GM18508 (cell line): ENCODE results near the gene FKBP10.
"Not testable (repeated sequence)": the region's sequence is repeated elsewhere in the genome, so short reads cannot be mapped to it uniquely, and the experiment has no call there.

Source experiments
- ATAC-seq: cut with Tn5 transposase; IDR thresholded peaks from one replicate; pipeline ENCODE4 v1.9.1; 2021; ENCODE audit warnings: moderate number of reproducible peaks; ENCODE audit not compliant: insufficient read depth, unreplicated experiment

Gene FKBP10

DNA sequence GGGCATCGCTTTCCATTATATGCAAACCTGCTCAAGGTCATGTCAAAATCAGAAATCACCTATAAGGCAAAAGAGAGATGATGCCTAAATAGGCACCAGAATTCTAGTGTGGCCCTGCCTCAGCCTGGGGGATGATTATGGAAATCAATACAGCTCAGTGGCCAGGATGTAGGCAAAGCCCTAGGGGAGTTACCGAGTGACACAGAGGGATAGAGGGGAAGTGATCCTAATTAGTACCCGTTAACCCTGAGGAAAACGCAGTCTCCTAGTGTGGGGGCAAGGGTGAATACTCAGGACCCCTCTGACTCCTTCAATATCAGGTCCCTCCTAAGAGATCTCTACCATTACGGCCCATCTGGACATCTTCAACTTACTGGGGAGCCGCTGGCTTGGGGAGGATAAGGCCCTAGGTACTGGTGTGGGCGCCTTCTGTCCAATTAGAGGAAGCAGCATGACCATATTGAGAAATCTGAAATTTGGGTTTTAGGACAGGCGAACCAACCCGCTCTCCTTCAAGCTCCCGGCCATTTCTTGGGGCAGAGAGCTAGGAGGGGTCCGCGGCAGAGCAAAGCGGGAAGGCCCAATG is 22.5 kb downstream of the FKBP10 start:
- no peak for ATAC-seq

DNA sequence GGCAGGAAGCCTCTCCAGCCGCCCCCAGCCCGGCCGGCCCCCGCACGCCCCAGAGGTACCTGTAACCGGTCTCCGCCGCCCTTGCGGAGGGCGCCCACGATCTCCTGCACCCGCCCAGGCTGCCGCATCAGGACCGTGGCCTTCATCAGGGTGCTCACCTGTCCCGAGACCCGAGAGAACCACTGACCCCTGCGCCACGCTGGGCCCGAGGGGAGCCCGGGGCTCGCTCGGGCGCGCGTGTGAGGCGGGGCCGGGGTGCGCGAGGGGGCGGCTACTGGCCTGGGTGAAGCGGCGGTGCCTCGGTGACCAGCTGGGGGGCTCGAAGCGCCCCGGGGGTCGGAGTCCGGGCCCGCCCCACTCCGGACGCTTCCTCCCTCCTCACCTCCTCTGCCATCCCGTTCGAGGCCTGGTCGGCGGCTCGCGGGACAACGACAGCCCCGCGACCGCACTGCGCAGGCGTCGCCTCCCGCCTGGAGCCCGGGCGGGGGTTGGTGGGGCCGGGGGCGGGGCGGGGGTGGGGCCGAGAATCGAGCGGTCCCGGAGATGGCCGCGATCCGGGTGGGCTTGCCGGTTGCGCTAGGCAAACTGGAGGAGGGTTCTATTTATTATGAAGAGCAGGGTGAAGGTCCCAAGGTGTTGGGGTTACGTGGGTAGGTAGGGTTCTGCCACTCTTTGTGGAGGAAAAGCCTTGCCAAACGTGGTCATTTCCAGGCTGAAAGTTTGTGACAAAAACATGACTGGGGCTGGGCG is 23.2 kb downstream of the FKBP10 start, which contains the start of gene NT5C3B:
Gene NT5C3B, minus strand, starts transcription at position 433 of the 750 bp plus-strand sequence. Its CDS starts 39 bp downstream, at position 394.
- ATAC-seq, result no peak

DNA sequence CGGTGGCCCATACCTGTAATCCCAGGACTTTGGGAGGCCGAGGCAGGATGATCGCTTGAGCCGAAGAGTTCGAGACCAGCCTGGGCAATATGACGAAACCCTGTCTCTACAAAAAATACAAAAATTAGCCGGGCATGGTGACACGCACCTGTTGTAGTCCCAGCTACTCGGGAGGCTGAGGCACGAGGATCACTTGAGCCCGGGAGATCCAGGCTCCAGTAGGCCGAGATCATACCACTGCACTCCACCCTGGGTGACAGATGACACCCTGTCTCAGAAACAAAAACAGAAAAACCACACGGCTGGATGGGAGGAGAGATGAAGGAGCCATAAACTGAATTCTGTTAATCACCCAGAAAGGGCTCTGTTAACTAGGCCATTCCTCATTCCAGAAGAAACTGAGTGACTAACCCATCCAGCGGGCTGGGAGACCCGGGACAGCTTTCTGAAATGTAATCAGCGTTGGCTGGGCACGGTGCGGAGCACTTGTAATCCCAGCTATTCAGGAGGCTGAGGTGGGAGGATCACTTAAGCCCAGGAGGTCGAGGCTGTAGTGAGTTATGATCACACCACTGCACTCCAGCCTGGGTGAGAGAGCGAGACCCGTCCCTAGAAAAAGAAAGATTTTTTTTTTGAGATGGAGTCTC is 23.9 kb downstream of the FKBP10 start:
- no peak for ATAC-seq

GRCh38 chr17:41837761-41838538 is 25.1 kb downstream of the FKBP10 start, which contains the start of gene KLHL10:
Gene KLHL10 (plus strand): TSS chr17:41837825. CDS start chr17:41837933, 108 bp downstream.
- ATAC-seq, result no peak

DNA sequence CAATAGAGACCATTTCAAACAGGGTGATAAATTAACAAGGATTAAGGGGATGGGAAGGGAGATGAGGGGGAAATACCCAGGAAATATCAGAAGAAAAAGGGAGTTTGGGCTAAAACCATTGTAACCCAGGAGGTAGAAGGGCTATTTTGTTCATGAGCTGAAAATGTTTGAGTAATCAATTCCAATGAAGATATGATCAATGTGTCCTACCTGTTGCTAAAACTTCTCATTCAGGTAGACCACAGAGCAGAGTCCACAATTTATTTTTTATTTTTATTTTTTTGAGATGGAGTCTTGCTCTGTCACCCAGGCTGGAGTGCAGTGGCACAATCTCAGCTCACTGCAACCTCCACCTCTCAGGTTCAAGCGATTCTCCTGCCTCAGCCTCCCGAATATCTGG is 26.6 kb downstream of the FKBP10 start:
- ATAC-seq, result not testable (repeated sequence)

GRCh38 chr17:41840781-41841180 is 28.0 kb downstream of the FKBP10 start:
- ATAC-seq, result not testable (repeated sequence)

GRCh38 chr17:41844971-41845370 is 32.2 kb downstream of the FKBP10 start:
- no peak for ATAC-seq

- no peak for ATAC-seq
These were observed 36.0 kb downstream of the FKBP10 start for GRCh38 chr17:41848788-41849187.

DNA sequence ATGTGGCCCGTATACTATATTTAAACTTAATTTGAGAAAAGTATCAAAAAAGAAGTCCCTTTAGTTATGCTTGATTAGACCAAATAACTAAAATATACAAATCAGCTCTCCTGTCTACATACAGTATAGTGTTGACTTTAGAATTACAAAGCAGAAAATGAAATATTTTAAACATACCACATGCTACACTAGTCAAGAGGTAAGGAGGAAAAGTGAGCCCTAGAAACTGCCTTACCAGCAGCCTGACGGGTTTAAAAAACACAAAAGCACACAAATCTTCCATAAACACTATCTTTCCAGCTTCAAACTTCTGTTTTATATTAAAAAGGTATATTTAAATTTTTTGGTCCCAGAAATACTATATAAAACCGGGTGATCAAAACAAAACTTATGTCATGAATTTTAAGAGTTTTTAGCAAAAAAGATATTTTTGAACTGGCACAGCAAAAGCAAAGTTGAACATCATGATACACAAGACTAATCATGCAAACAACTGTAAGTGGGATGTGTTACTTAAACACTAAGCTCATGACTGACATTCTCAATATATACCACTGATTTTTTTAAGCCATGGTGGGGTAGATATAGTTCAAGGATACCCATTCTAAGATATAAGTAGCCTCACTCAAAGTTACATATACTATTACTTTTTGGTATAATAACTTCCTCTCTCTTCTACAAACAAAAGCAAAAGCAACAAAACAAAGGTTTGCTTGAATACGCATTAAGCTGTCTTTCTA is 36.6 kb downstream of the FKBP10 start:
- no peak for ATAC-seq

DNA sequence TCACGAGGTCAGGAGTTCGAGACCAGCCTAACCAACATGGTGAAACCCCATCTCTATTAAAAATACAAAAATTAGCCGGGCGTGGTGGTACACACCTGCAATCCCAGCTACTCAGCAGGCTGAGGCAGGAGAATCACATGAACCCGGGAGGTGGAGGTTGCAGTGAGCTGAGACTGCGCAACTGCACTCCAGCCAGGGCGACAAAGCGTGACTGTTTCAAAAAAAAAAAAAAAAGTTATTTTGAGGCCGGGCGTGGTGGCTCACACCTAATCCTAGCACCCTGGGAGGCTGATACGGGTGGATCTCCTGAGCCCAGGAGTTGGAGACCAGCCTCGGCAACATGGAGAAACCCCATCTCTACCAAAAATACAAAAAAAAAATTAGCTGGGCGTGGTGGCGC is 38.6 kb downstream of the FKBP10 start:
- not testable (repeated sequence) for ATAC-seq

GRCh38 chr17:41860254-41860931 is 47.6 kb downstream of the FKBP10 start:
- no peak for ATAC-seq

GRCh38 chr17:41863074-41863848 is 50.5 kb downstream of the FKBP10 start:
- no peak for ATAC-seq

- no peak for ATAC-seq
These were observed 51.7 kb downstream of the FKBP10 start for GRCh38 chr17:41864498-41864835.

- ATAC-seq, result peak; percentile 55
These were observed 52.2 kb downstream of the FKBP10 start, which contains the start of gene KLHL11 for GRCh38 chr17:41864836-41865595. Gene KLHL11 (minus strand): TSS chr17:41865423. CDS start chr17:41865370, 53 bp downstream.

- no peak for ATAC-seq
These were observed 52.7 kb downstream of the FKBP10 start for GRCh38 chr17:41865596-41865893.

DNA sequence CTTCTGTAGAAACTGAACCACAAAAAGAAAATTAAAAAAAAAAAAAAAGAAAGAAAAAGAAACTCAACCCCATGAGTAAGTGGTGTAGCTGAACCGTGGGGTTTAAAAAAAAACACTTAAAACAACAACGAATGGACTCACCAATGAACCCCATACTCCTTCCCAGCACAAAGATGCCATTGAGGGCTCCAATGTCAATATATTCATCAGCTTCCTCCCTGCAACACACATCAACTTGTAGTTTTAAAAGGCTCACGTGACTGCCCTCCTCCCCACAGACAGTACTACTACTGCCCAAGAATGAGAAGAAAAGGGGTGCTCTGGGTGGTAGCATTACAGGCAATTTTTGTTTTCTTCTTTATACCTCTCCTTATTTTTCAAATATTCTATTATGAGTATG is 55.8 kb downstream of the FKBP10 start:
- ATAC-seq, result no peak

DNA sequence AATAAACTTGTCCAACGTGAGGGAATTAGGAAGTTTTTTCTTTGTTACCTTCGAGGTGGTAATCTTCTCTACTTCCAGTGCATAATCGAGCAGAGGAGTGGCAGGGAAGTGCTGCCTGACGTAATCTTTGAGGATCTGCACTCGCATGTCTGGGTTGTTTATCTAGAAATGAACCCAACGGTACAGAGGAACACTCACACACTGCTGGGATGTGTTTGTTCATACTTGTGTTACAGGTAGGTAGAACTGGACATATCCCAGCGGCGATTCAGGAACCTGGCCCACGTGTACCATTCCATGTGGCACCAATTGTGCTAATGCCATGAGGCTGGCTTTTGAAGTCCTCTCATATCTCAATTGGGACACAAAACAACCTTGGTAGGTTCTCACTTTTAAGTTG is 56.6 kb downstream of the FKBP10 start:
- no peak for ATAC-seq

GRCh38 chr17:41870097-41870496 is 57.3 kb downstream of the FKBP10 start:
- no peak for ATAC-seq
